Measurements from ENCODE around the gene HOXA2. TPM values are rescaled to one million over a fixed set of nuclear protein-coding genes. Genes with fewer than 3 reads are reported as not detected.

HOXA2 gene
- total RNA-seq, 1 experiment from 2014 or later = 0.84 TPM

GRCh38 chr7:27111751-27112277 is 9.3 kb upstream of the HOXA2 start:
- DNase-seq (ENCODE audit: low read depth) = peak; percentile 18

GRCh38 chr7:27111042-27111750 is 8.7 kb upstream of the HOXA2 start:
- DNase-seq (ENCODE audit: low read depth) = peak; percentile 91

GRCh38 chr7:27110186-27111031 is 7.9 kb upstream of the HOXA2 start:
- DNase-seq (ENCODE audit: low read depth) = peak; percentile 96

- no peak for DNase-seq (ENCODE audit: low read depth)
Observed at GRCh38 chr7:27109466-27110185, 7.1 kb upstream of the HOXA2 start.

GRCh38 chr7:27108390-27109127 is 6.1 kb upstream of the HOXA2 start:
- no peak for DNase-seq (ENCODE audit: low read depth)

- no peak for DNase-seq (ENCODE audit: low read depth)
Observed at GRCh38 chr7:27107391-27108381, 5.2 kb upstream of the HOXA2 start.

- no peak for DNase-seq (ENCODE audit: low read depth)
Observed at GRCh38 chr7:27106901-27107240, 4.4 kb upstream of the HOXA2 start.

- DNase-seq (ENCODE audit: low read depth) = no peak
Observed at GRCh38 chr7:27106181-27106900, 3.9 kb upstream of the HOXA2 start.

- no peak for DNase-seq (ENCODE audit: low read depth)
Observed at GRCh38 chr7:27105301-27106031, 3.0 kb upstream of the HOXA2 start.

GRCh38 chr7:27104341-27105058 is 2.0 kb upstream of the HOXA2 start:
- no peak for DNase-seq (ENCODE audit: low read depth)

- no peak for DNase-seq (ENCODE audit: low read depth)
Observed at GRCh38 chr7:27103489-27104226, 1.2 kb upstream of the HOXA2 start.

GRCh38 chr7:27101957-27102580 is 414 bp downstream of the HOXA2 start:
- no peak for DNase-seq (ENCODE audit: low read depth)

GRCh38 chr7:27101171-27101956 is 1.1 kb downstream of the HOXA2 start:
- DNase-seq (ENCODE audit: low read depth) = no peak

- DNase-seq (ENCODE audit: low read depth) = no peak
Observed at GRCh38 chr7:27100694-27101170, 1.8 kb downstream of the HOXA2 start.

GRCh38 chr7:27099453-27100370 is 2.8 kb downstream of the HOXA2 start:
- DNase-seq (ENCODE audit: low read depth) = no peak

Data from RPMI7951 (cell line).